HepG2 (cell line): ENCODE data around the gene ATP6V1C2. TPM values are rescaled to one million over a fixed set of nuclear protein-coding genes. Genes with fewer than 3 reads are reported as not detected.

Experiments
- BRD4 ChIP-seq: sonication (generic); formaldehyde crosslinking; IDR thresholded peaks from 2 replicates; pipeline ENCODE4 v1.4.0; 2020; ENCODE audit warnings: missing genetic modification reagents
- GFI1 ChIP-seq: sonication (generic); formaldehyde crosslinking; IDR thresholded peaks from 2 replicates; pipeline ENCODE4 v1.5.0; 2020; ENCODE audit warnings: missing genetic modification reagents, mild to moderate bottlenecking, borderline replicate concordance
- HIC2 ChIP-seq: sonication (generic); formaldehyde crosslinking; IDR thresholded peaks from 2 replicates; pipeline ENCODE4 v1.9.0; 2022; ENCODE audit warnings: low read depth, missing genetic modification reagents
- KDM1A ChIP-seq: IDR thresholded peaks from 2 replicates; pipeline ENCODE4 v1.6.1; 2016; ENCODE audit warnings: missing compliant biosample characterization
- KDM6A ChIP-seq: IDR thresholded peaks from 2 replicates; pipeline ENCODE4 v1.6.1; 2016; ENCODE audit warnings: low read depth
- MAFF ChIP-seq: IDR thresholded peaks from 2 replicates; pipeline ENCODE4 v1.6.1; 2011; ENCODE audit warnings: low read depth, low read length, improper control_type of control experiment
- MTF1 ChIP-seq: sonication (generic); formaldehyde crosslinking; IDR thresholded peaks from 2 replicates; pipeline ENCODE4 v1.5.0; 2020; ENCODE audit warnings: missing genetic modification reagents
- NR3C1 ChIP-seq: sonication (generic); formaldehyde crosslinking; IDR thresholded peaks from 2 replicates; pipeline ENCODE4 v1.4.0; 2020; ENCODE audit warnings: missing genetic modification reagents
- SRF ChIP-seq: IDR thresholded peaks from 2 replicates; pipeline ENCODE4 v1.6.1; 2011; ENCODE audit warnings: mild to moderate bottlenecking, low read depth, low read length, moderate library complexity
- SRY ChIP-seq: sonication (generic); formaldehyde crosslinking; IDR thresholded peaks from 2 replicates; pipeline ENCODE4 v1.8.0; 2022; ENCODE audit warnings: mild to moderate bottlenecking, missing genetic modification reagents
- STAT5B ChIP-seq: sonication (generic); formaldehyde crosslinking; IDR thresholded peaks from 2 replicates; pipeline ENCODE4 v1.4.0; 2020; ENCODE audit warnings: missing genetic modification reagents
- SUZ12 ChIP-seq: fragments of 150-350 bp; IDR thresholded peaks from 2 replicates; pipeline ENCODE4 v1.6.1; 2014; ENCODE audit warnings: low read depth, low read length
- UBTF ChIP-seq: sonication (generic); formaldehyde crosslinking; IDR thresholded peaks from 2 replicates; pipeline ENCODE4 v1.4.0; 2020; ENCODE audit warnings: mild to moderate bottlenecking, missing genetic modification reagents
- ZBED4 ChIP-seq: sonication (generic); formaldehyde crosslinking; IDR thresholded peaks from 2 replicates; pipeline ENCODE4 v1.4.0; 2020; ENCODE audit warnings: missing genetic modification reagents, borderline replicate concordance
- ZNF12 ChIP-seq: sonication (generic); formaldehyde crosslinking; IDR thresholded peaks from 2 replicates; pipeline ENCODE4 v1.5.0; 2020; ENCODE audit warnings: missing genetic modification reagents
- ZNF326 ChIP-seq: sonication (generic); formaldehyde crosslinking; IDR thresholded peaks from 2 replicates; pipeline ENCODE4 v1.4.0; 2020; ENCODE audit warnings: missing genetic modification reagents, borderline replicate concordance
- ZNF383 ChIP-seq: sonication (generic); formaldehyde crosslinking; IDR thresholded peaks from 2 replicates; pipeline ENCODE4 v1.4.0; 2020; ENCODE audit warnings: missing genetic modification reagents, mild to moderate bottlenecking, borderline replicate concordance
- ZNF513 ChIP-seq: sonication (generic); formaldehyde crosslinking; conservative IDR thresholded peaks from 2 replicates; pipeline ENCODE4 v1.5.0; 2020; ENCODE audit warnings: missing genetic modification reagents
- ZNF556 ChIP-seq: sonication (generic); formaldehyde crosslinking; IDR thresholded peaks from 2 replicates; pipeline ENCODE4 v1.4.0; 2020; ENCODE audit warnings: mild to moderate bottlenecking, missing genetic modification reagents, borderline replicate concordance
- ZSCAN9 ChIP-seq: IDR thresholded peaks from 2 replicates; pipeline ENCODE4 v1.6.1; 2016; ENCODE audit warnings: borderline replicate concordance
- polyA plus RNA-seq, 8 experiments: library from polyadenylated mRNA; depleted of rRNA in 3 of 8; stranded (reverse) in 7 of 8; unstranded in 1 of 8; fragments of >200 nt; fragmentation: Illumina TruSeq in 4 of 8; extraction: Trizol in 4 of 8; gene quantifications; 2 replicates each; pipeline versions ENCODE4 v1.2.1 to v1.2.3, GENCODE V29; 2011 to 2016; ENCODE audit warnings: low read depth in 4 of 8, missing spikeins in 1 of 8, mixed read lengths in 1 of 8; ENCODE audit not compliant: insufficient read depth in 1 of 8
- total RNA-seq, 5 experiments: library from RNA; depleted of rRNA; stranded (reverse); fragments of >200 nt; fragmentation: Illumina TruSeq; extraction: Trizol; gene quantifications; 2 replicates each; pipeline ENCODE4 v1.2.3, GENCODE V29; 2016; ENCODE audit warnings: low read depth in 1 of 5

ATP6V1C2 gene
- total and polyA plus RNA-seq, 2 of the 13 experiments (the other 11 are each of a cell fraction or from before 2014, with no cell fraction given) = 0.04 to 0.29 TPM

GRCh38 chr2:10812362-10813162 is 91.1 kb downstream of the ATP6V1C2 start, which contains the start of gene PDIA6 (continued):
- TF ChIP-seq UBTF (CRISPR knock-in tag) (peak; percentile 53), MAFF (no peak), SRF (no peak), SUZ12 (no peak), GFI1 (0 out of 2 replicates have a peak, but pooled peaks have one; percentile 17), KDM1A (CRISPR knock-in tag) (no peak), ZNF513 (no peak), MTF1 (no peak), ZBED4 (CRISPR knock-in tag) (0 out of 2 replicates have a peak, but pooled peaks have one; percentile 31), STAT5B (CRISPR knock-in tag) (no peak), HIC2 (CRISPR knock-in tag) (no peak), SRY (no peak), ZNF556 (CRISPR knock-in tag) (no peak), BRD4 (CRISPR knock-in tag) (peak; percentile 37; the same call in 1 of the 2 replicates), KDM6A (CRISPR knock-in tag) (no peak), ZNF326 (CRISPR knock-in tag) (no peak), ZSCAN9 (CRISPR knock-in tag) (no peak), ZNF383 (no peak; the same call in 1 of the 2 replicates), ZNF12 (CRISPR knock-in tag) (no peak), NR3C1 (CRISPR knock-in tag) (no peak)
